Neuron (in vitro differentiated cells): ENCODE data around the gene HRH1.
"Not testable (repeated sequence)": the region's sequence is repeated elsewhere in the genome, so short reads cannot be mapped to it uniquely, and the experiment has no call there.

ENCODE experiments used
- H2AFZ ChIP-seq: one replicate; pipeline ENCODE4 v1.6.1; 2013; ENCODE audit warnings: low read depth, mild to moderate bottlenecking, inconsistent platforms, low read length, moderate library complexity
- H3K27me3 ChIP-seq: one replicate; pipeline ENCODE4 v1.6.1; 2013; ENCODE audit warnings: low read length; ENCODE audit not compliant: insufficient read depth
- H3K36me3 ChIP-seq: one replicate; pipeline ENCODE4 v1.6.1; 2013; ENCODE audit warnings: low read length; ENCODE audit not compliant: insufficient read depth
- H3K4me1 ChIP-seq: one replicate; pipeline ENCODE4 v1.6.1; 2013; ENCODE audit warnings: low read length; ENCODE audit not compliant: insufficient read depth
- H3K4me3 ChIP-seq: 2 replicates; pipeline ENCODE4 v1.5.1; 2013; ENCODE audit warnings: mild to moderate bottlenecking, low read length, moderate library complexity
- H3K9me3 ChIP-seq: one replicate; pipeline ENCODE4 v1.6.1; 2013; ENCODE audit warnings: low read length

The HRH1 gene

DNA sequence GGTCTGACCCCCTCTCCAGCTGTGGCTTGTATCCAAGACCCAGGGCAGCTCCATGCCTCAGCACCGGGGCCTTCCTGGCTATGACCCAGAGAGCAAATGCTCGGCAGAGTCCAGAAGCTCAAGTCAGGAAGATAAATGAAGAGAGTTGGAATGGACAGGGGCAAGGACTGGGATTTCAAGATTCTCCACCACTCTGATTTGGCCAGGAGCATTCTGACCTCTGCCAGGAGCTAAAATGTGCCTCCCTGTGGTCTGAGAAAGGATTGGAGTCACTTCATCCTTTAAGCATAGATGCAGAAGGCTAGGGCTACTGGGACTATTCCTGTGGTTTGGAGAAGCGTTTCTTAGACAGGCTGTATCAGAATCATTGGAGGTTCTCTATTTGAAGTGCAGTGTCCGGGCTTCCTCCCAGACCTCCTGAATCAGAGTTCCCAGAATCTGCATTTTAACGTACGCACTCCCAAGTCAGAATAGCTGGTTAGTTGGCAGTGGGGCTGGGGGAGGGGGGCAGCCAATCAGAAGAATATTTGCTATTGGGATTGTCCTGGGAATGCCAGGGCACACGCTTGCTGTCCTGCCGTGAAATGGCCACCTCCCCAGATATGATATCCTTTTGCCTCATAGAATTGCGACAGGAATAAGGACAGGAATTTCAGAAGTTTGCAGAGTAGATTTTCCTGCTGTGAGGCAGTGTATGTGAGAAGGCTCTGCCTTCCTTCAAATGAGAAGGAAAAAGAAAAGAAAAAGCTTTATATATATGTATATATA, 57.4 kb downstream of the HRH1 start:
- no peaks in the 10 kb centered on the region for H3K36me3 ChIP-seq
- H3K9me3 ChIP-seq: no peaks in the 10 kb centered on the region
- H3K27me3 ChIP-seq: peaks cover 2% of the 10 kb centered on the region
- H3K4me3 ChIP-seq: no peak overlapping the region
- no peaks in the 10 kb centered on the region for H3K4me1 ChIP-seq
- no peak overlapping the region for H2AFZ ChIP-seq

DNA sequence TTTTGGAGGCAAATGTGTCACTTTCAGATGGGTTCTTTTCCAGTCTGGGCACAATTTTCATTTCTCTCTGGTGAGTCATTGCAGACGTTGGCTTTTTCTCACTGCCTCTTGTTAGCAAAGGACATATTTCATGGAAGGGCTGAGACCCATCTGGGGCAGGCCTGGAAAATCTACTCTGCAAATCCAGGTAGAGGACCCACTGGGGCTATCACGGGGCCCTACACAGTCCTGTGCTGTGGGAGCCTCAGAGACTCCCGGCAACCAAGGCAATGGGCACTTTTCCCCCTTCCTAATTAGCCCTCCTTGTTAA, 58.0 kb downstream of the HRH1 start:
- H3K4me1 ChIP-seq: no peaks in the 10 kb centered on the region
- no peaks in the 10 kb centered on the region for H3K36me3 ChIP-seq
- H2AFZ ChIP-seq: no peak overlapping the region
- no peak overlapping the region for H3K4me3 ChIP-seq
- no peaks in the 10 kb centered on the region for H3K9me3 ChIP-seq
- H3K27me3 ChIP-seq: peaks cover 2% of the 10 kb centered on the region

- no peak overlapping the region for H3K4me3 ChIP-seq
Observed at GRCh38 chr3:11212784-11213183, 58.5 kb downstream of the HRH1 start.

GRCh38 chr3:11213810-11214450, 59.6 kb downstream of the HRH1 start:
- Histone ChIP-seq H3K27me3 (peaks cover 2% of the 10 kb centered on the region), H3K4me3 (no peak overlapping the region), H3K9me3 (no peaks in the 10 kb centered on the region), H3K36me3 (no peaks in the 10 kb centered on the region), H3K4me1 (no peaks in the 10 kb centered on the region), H2AFZ (no peak overlapping the region)

More at GRCh38 chr3:11212784-11213183, 58.5 kb downstream of the HRH1 start:
- Histone ChIP-seq H3K4me1 (no peaks in the 10 kb centered on the region), H2AFZ (no peak overlapping the region), H3K36me3 (no peaks in the 10 kb centered on the region), H3K9me3 (no peaks in the 10 kb centered on the region), H3K27me3 (peaks cover 2% of the 10 kb centered on the region)

DNA sequence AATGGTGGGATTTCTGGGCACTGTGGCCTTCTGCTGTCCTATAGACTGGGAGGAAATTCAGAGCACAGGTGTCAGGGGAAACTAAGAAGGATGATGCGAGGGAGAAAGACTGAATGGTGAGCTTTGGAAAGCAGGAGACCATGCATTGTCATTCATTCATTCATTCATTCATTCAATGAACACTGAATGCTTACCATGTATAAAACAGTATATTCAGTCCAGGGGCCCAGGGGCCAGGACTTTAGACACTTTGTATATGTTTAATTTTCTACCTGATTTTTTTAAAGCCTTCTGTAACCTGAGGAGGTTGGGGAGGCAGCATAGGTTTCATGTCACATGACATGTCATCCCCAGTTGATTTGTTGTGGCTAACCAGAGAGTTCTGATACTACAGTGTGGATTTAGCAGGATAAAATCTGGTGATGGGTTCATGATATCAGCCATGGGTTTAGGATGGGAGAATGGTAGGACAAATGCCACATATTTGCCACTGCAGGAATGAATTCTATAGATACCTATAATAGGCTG, 60.2 kb downstream of the HRH1 start:
- no peak overlapping the region for H2AFZ ChIP-seq
- no peaks in the 10 kb centered on the region for H3K36me3 ChIP-seq
- H3K9me3 ChIP-seq: no peaks in the 10 kb centered on the region
- H3K4me1 ChIP-seq: no peaks in the 10 kb centered on the region
- peaks cover 2% of the 10 kb centered on the region for H3K27me3 ChIP-seq
- no peak overlapping the region for H3K4me3 ChIP-seq

GRCh38 chr3:11217370-11217769, 63.1 kb downstream of the HRH1 start:
- H3K4me3 ChIP-seq, H3K36me3 ChIP-seq, H3K4me1 ChIP-seq, H3K9me3 ChIP-seq, H2AFZ ChIP-seq, H3K27me3 ChIP-seq: not testable (repeated sequence)

DNA sequence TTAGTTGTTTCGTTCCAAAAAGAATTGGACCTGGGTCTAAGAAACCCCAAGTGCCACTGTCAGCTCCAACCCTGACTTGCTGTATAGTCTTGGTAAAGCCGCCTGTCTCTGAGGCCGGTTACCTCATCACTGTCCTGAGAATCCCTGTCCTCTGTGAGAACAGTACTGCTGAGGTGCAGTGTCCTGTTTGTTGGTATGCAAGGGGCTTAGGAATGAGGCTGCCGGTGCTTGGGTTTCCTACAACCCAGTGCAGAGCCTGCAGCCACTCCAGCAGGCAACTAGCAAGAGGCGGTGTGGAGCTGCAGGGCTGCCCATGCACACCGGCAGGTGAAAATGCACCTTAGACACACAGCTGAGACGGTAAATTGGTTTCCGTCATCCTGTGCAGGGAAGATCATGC, 65.9 kb downstream of the HRH1 start:
- no peaks in the 10 kb centered on the region for H3K4me1 ChIP-seq
- no peak overlapping the region for H3K4me3 ChIP-seq
- no peaks in the 10 kb centered on the region for H3K36me3 ChIP-seq
- H3K9me3 ChIP-seq: no peaks in the 10 kb centered on the region
- no peak overlapping the region for H2AFZ ChIP-seq
- H3K27me3 ChIP-seq: peaks cover 5% of the 10 kb centered on the region

- Histone ChIP-seq H3K4me3 (no peak overlapping the region), H3K27me3 (peaks cover 5% of the 10 kb centered on the region), H2AFZ (no peak overlapping the region), H3K36me3 (no peaks in the 10 kb centered on the region), H3K4me1 (no peaks in the 10 kb centered on the region), H3K9me3 (no peaks in the 10 kb centered on the region)
Observed at GRCh38 chr3:11221818-11222415, 67.6 kb downstream of the HRH1 start.

- H3K27me3 ChIP-seq: peaks cover 5% of the 10 kb centered on the region
- H3K9me3 ChIP-seq: no peaks in the 10 kb centered on the region
- no peaks in the 10 kb centered on the region for H3K4me1 ChIP-seq
- no peak overlapping the region for H2AFZ ChIP-seq
- no peak overlapping the region for H3K4me3 ChIP-seq
- H3K36me3 ChIP-seq: no peaks in the 10 kb centered on the region
Observed at GRCh38 chr3:11224010-11224409, 69.7 kb downstream of the HRH1 start.

DNA sequence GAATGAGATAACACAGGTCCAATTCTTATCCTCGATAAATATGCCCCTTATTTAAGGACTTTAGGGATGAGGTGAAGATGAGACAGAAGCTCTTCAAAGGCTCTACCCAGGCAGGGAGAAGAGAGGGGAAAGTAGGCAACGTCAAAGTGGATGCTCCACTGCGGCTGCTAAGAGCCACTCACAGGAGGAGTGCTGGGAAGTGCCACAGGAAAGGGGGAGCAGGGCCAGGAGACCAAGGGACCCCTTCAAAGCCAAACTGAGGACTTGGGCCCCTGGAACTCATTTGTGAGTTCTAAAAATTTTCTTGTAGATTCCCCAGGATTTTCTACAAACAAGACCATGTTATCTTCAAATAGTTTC, 70.6 kb downstream of the HRH1 start:
- H3K4me1 ChIP-seq: no peaks in the 10 kb centered on the region

GRCh38 chr3:11226042-11226370, 71.7 kb downstream of the HRH1 start:
- no peak overlapping the region for H3K4me3 ChIP-seq
- no peaks in the 10 kb centered on the region for H3K4me1 ChIP-seq
- no peaks in the 10 kb centered on the region for H3K36me3 ChIP-seq
- H2AFZ ChIP-seq: no peak overlapping the region
- no peaks in the 10 kb centered on the region for H3K9me3 ChIP-seq
- no peaks in the 10 kb centered on the region for H3K27me3 ChIP-seq

More for the DNA sequence above, 70.6 kb downstream of the HRH1 start:
- Histone ChIP-seq H3K9me3 (no peaks in the 10 kb centered on the region), H3K27me3 (peaks cover 5% of the 10 kb centered on the region), H2AFZ (no peak overlapping the region), H3K4me3 (no peak overlapping the region), H3K36me3 (no peaks in the 10 kb centered on the region)

DNA sequence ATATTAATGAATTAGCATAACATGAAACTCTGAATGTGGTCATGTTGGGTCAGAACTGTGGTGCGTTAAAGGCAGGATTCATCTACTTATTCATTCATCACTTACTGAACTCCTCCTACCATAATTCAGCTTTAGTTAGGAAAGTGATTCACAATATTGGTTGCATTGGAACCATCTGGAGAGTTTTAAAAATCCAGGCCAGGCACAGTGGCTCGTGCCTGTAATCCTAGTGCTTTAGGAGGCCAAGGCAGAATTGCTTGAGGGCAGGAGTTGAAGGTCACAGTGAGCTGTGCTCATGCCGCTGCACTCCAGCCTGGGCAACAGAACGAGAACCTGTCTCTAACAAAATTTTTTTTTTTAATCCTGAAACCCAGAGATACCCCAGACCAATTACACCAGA, 73.7 kb downstream of the HRH1 start:
- no peaks in the 10 kb centered on the region for H3K36me3 ChIP-seq
- no peak overlapping the region for H3K4me3 ChIP-seq
- H3K4me1 ChIP-seq: no peaks in the 10 kb centered on the region
- no peak overlapping the region for H2AFZ ChIP-seq
- H3K9me3 ChIP-seq: no peaks in the 10 kb centered on the region
- H3K27me3 ChIP-seq: no peaks in the 10 kb centered on the region

DNA sequence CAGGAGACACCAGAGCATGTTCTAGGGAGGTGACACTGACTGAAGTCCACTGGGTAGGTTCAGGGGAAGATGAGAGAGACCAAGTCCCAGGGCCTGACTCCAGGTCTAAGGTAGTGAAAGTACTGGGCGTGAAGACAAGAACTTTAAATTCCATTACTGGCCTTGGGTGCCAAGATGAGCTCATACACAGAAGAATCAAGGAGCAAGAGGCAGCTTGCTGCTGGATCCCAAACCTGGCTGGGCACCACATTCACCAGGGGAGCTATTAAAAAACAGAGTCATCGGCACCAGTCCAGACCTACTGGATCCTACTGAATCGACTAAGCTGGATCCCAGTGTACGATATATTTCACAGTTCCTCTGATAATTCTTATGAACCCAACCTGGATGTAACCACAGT, 75.8 kb downstream of the HRH1 start:
- Histone ChIP-seq H2AFZ (no peak overlapping the region), H3K36me3 (no peaks in the 10 kb centered on the region), H3K27me3 (no peaks in the 10 kb centered on the region), H3K4me1 (no peaks in the 10 kb centered on the region), H3K9me3 (no peaks in the 10 kb centered on the region), H3K4me3 (no peak overlapping the region)
